ENCODE results near the gene NPTXR. TPM values are rescaled to one million over a fixed set of nuclear protein-coding genes. Genes with fewer than 3 reads are reported as not detected.

NPTXR gene
- total and polyA plus RNA-seq, 2 donors (not counting 3 experiments of a cell fraction or from before 2014, with no cell fraction given): 0.37 to 0.73 TPM

DNA sequence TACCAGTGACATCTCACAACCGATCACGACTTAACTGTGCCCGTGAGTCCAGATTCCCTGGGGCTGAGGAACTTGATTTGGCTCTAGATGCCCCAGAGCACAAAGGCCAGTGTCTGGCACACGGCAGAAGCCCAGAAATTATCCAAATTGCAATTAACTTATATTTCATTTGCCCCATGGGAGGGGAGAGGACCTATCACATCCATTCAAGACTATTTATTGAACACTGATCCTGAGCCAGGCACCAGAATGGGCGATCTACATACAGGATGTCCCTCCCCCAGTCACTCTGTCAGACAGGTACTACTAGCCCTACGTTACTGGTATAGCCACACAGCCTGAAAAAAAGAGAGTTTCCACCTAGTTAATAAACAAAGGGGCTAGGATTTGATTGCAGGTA is 55.0 kb downstream of the NPTXR start:
- TF ChIP-seq, protein P1, sequence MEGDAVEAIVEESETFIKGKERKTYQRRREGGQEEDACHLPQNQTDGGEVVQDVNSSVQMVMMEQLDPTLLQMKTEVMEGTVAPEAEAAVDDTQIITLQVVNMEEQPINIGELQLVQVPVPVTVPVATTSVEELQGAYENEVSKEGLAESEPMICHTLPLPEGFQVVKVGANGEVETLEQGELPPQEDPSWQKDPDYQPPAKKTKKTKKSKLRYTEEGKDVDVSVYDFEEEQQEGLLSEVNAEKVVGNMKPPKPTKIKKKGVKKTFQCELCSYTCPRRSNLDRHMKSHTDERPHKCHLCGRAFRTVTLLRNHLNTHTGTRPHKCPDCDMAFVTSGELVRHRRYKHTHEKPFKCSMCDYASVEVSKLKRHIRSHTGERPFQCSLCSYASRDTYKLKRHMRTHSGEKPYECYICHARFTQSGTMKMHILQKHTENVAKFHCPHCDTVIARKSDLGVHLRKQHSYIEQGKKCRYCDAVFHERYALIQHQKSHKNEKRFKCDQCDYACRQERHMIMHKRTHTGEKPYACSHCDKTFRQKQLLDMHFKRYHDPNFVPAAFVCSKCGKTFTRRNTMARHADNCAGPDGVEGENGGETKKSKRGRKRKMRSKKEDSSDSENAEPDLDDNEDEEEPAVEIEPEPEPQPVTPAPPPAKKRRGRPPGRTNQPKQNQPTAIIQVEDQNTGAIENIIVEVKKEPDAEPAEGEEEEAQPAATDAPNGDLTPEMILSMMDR (IDR thresholded peaks at IDR 0.05; ENCODE audit: extremely low read depth in 1 of 2, insufficient read depth in 1 of 2, low read depth in 1 of 2, low read length in 2 of 2): no peak
- TF ChIP-seq POLR2A (IDR thresholded peaks at IDR 0.05; ENCODE audit: low read depth, low read length) (no peak), EZH2 (IDR thresholded peaks at IDR 0.05; ENCODE audit: borderline replicate concordance, low read depth, low read length, severe bottlenecking) (no peak), GATA2 (IDR thresholded peaks at IDR 0.05; ENCODE audit: insufficient read depth, insufficient read length, low read depth, low read length) (no peak), FOS (IDR thresholded peaks at IDR 0.05; ENCODE audit: borderline replicate concordance, insufficient read depth, low read length) (no peak), MYC (IDR thresholded peaks at IDR 0.05; ENCODE audit: low read depth, low read length) (no peak), JUN (IDR thresholded peaks at IDR 0.05; ENCODE audit: borderline replicate concordance, insufficient read depth, insufficient read length, low read depth) (no peak), POLR2AphosphoS5 (IDR thresholded peaks at IDR 0.05; ENCODE audit: insufficient read depth, low read depth, low read length) (no peak)
- TF ChIP-seq, protein P2, sequence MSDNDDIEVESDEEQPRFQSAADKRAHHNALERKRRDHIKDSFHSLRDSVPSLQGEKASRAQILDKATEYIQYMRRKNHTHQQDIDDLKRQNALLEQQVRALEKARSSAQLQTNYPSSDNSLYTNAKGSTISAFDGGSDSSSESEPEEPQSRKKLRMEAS (IDR thresholded peaks at IDR 0.05; ENCODE audit: insufficient read depth, insufficient read length): no peak
- Histone ChIP-seq H3K9me3 (replicated peaks; ENCODE audit: control insufficient read depth, insufficient read depth, low read length) (no peaks in the 10 kb centered on the region), H2AFZ (ENCODE audit: low read depth, low read length) (no peak overlapping the region), H3K27ac (ENCODE audit: insufficient read depth, low read depth, low read length) (peak overlapping the region; percentile 72), H3K9me1 (replicated peaks; ENCODE audit: control insufficient read depth, extremely low read depth, insufficient read depth, low read length) (no peaks in the 10 kb centered on the region), H3K36me3 (ENCODE audit: control insufficient read depth in 2 of 2, extremely low read depth in 1 of 2, insufficient read depth in 2 of 2, low read length in 2 of 2) (peaks cover 0 to 3% of the 10 kb centered on the region in 2 experiments), H3K79me2 (ENCODE audit: control insufficient read depth, insufficient read depth, low read length) (no peaks in the 10 kb centered on the region), H3K4me1 (ENCODE audit: control insufficient read depth, extremely low read depth, insufficient read depth, low read length) (peaks cover 20% of the 10 kb centered on the region), H3K9ac (replicated peaks; ENCODE audit: extremely low read depth, insufficient read depth, low read length) (peak overlapping the region; percentile 5), H3K27me3 (ENCODE audit: control insufficient read depth in 2 of 2, insufficient read depth in 2 of 2, low read length in 2 of 2) (no peaks in the 10 kb centered on the region), H4K20me1 (replicated peaks; ENCODE audit: control insufficient read depth, extremely low read depth, insufficient read depth, low read length) (no peaks in the 10 kb centered on the region), H3K4me2 (ENCODE audit: insufficient read depth, low read length) (no peak overlapping the region), H3K4me3 (replicated peaks in 1 of 3; ENCODE audit: insufficient read depth in 1 of 3, low read depth in 1 of 3, low read length in 3 of 3) (no peak overlapping the region)
- intact Hi-C loops (cut with micrococcal nuclease): loop anchor here (1.0 kb wide), 1 partner anchor 34 kb away; the partner anchor contains the start of gene SUN2
- FAIRE-seq (no peak), DNase-seq (ENCODE audit: low read depth, low spot score) (no peak)
- dilution Hi-C loops (cut with MboI; ENCODE audit: extremely low pct_ligation_motif_present, low sequenced_read_pairs): no loop called here
- POLR2A ChIA-PET: no interaction called here
- CTCF ChIA-PET: interaction anchor here (1.4 to 3.8 kb wide), 3 partner anchors 20 to 81 kb away, joined by 4 to 23 read pairs (median 4); no protein-coding TSS in a partner anchor
- BruUV-seq (replicated peaks): no TSS peak
